Tibial nerve (tissue), 4 donors: ENCODE measurements around the gene SPACA9.

Source experiments
- EP300 ChIP-seq, 2 donors: sonication (generic); formaldehyde crosslinking; IDR thresholded peaks; one replicate each; pipeline ENCODE4 v1.6.1; 2017; ENCODE audit warnings: antibody characterized with exemption in 2 of 2, mild to moderate bottlenecking in 1 of 2
- POLR2A ChIP-seq, 2 donors: fragments of 450-650 bp; IDR thresholded peaks; one replicate each; pipeline ENCODE4 v1.6.1; 2017; ENCODE audit warnings: antibody characterized with exemption in 2 of 2, mild to moderate bottlenecking in 2 of 2, moderate library complexity in 2 of 2
- TF ChIP-seq, protein P1 (sequence below), 5 experiments: fragments of 200-600 bp in 3 of 5; fragments of 450-650 bp in 2 of 5; sonication (generic) in 3 of 5; IDR thresholded peaks; one replicate each; pipeline ENCODE4 v1.5.1; 2016 to 2019; ENCODE audit warnings: antibody characterized with exemption in 5 of 5, mild to moderate bottlenecking in 3 of 5, moderate library complexity in 2 of 5

DNA sequence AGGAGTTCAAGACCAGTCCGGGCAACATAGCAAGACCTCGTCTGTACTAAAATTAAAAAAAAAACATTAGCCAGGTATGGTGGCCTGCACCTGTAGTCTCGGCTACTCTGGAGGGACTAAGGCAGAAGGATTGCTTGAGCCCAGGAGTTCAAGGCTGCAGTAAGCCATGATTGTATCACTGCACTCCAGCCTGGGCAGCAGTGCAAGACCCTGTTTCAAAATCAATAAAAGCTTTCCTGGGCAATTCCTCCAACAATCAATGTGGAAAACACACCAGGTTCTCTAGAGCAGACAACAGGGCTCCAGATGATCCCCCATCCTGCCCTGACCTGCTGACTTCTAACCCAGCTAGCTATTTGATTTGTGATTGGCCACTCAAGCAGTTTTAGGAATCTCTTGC, 1.8 kb upstream of the SPACA9 start:
- TF ChIP-seq, protein P1, sequence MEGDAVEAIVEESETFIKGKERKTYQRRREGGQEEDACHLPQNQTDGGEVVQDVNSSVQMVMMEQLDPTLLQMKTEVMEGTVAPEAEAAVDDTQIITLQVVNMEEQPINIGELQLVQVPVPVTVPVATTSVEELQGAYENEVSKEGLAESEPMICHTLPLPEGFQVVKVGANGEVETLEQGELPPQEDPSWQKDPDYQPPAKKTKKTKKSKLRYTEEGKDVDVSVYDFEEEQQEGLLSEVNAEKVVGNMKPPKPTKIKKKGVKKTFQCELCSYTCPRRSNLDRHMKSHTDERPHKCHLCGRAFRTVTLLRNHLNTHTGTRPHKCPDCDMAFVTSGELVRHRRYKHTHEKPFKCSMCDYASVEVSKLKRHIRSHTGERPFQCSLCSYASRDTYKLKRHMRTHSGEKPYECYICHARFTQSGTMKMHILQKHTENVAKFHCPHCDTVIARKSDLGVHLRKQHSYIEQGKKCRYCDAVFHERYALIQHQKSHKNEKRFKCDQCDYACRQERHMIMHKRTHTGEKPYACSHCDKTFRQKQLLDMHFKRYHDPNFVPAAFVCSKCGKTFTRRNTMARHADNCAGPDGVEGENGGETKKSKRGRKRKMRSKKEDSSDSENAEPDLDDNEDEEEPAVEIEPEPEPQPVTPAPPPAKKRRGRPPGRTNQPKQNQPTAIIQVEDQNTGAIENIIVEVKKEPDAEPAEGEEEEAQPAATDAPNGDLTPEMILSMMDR (IDR thresholded peaks at IDR 0.05) = no peak
- no peak for TF ChIP-seq POLR2A (IDR thresholded peaks at IDR 0.05)
- no peak for TF ChIP-seq EP300 (IDR thresholded peaks at IDR 0.05)
